Measurements from ENCODE around the gene BMPR2. TPM values are rescaled to one million over a fixed set of nuclear protein-coding genes. Genes with fewer than 3 reads are reported as not detected.

The BMPR2 gene
- total and polyA plus RNA-seq, 2 of the 8 experiments (the other 6 are each of a cell fraction or from before 2014, with no cell fraction given), result 5.5 to 19.8 TPM

DNA sequence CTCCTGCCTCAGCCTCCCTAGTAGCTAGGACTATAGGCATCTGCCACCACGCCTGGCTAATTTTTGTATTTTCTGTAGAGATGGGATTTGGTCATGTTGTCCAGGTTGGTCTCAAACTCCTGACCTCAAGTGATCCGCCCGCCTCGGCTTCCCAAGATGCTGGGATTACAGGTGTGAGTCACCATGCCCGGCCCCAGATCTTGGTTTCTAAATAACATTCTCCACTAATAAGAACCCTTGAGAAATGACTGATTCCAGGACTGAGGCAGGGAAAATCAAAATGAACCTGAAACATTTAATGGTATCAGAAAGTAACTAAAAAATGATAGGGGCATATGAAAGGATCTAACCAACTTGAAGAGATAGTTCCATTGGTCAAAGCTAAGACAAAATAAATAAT lies 34.0 kb downstream of the BMPR2 start:
- no peak for FAIRE-seq
- H3K79me2 ChIP-seq (ENCODE audit: control insufficient read depth in 1 of 2, insufficient read depth in 2 of 2, low read length in 2 of 2), result peaks cover 0 to 62% of the 10 kb centered on the region in 2 experiments; a peak in 3 of 4 replicates
- H3K27me3 ChIP-seq (replicated peaks in 1 of 4; ENCODE audit: control insufficient read depth in 3 of 4, extremely low read depth in 1 of 4, insufficient read depth in 3 of 4, low read length in 3 of 4), result no peaks in the 10 kb centered on the region
- no peak overlapping the region for H3K4me3 ChIP-seq (ENCODE audit: extremely low read depth in 1 of 4, insufficient read depth in 2 of 4, low read depth in 3 of 4, low read length in 4 of 4)
- POLR2A ChIA-PET (ENCODE audit: partially characterized antibody), result interaction anchor here (0.7 kb wide), 1 partner anchor 14 kb away, joined by 3 read pairs; no protein-coding TSS in a partner anchor
- no peak overlapping the region for H4K8ac ChIP-seq (ENCODE audit: extremely low read depth, insufficient read depth, low read length)
- H2BK5ac ChIP-seq (ENCODE audit: low read depth, low read length), result no peak overlapping the region
- 95% methylated on average over 5 of the region's 5 CpGs; no CpG with 5 or more reads in 1 of the 2 experiments for WGBS, 2 experiments (ENCODE audit: extremely low coverage in 1 of 2, insufficient coverage in 1 of 2, insufficient read length in 1 of 2, insufficient replicate concordance in 2 of 2, low coverage in 1 of 2, low lambda C conversion rate in 2 of 2, missing lambda C conversion rate in 1 of 2)
- H3K18ac ChIP-seq (ENCODE audit: extremely low read depth, low read length), result no peak overlapping the region
- no peak overlapping the region for H2BK12ac ChIP-seq (ENCODE audit: low read depth, low read length)
- H3K36me3 ChIP-seq (ENCODE audit: control insufficient read depth in 2 of 4, insufficient read depth in 4 of 4, low read length in 3 of 4), result no peaks in the 10 kb centered on the region; a peak in 2 of 8 replicates
- H3K4me2 ChIP-seq (ENCODE audit: insufficient read depth in 1 of 2, low read depth in 2 of 2, low read length in 2 of 2), result no peak overlapping the region
- no peaks in the 10 kb centered on the region for H3K79me1 ChIP-seq (ENCODE audit: low read depth, low read length)
- peaks cover 0 to 2% of the 10 kb centered on the region in 2 experiments for H4K20me1 ChIP-seq (replicated peaks in 1 of 2; ENCODE audit: control insufficient read depth in 1 of 2, insufficient read depth in 2 of 2, low read length in 2 of 2)
- H2BK15ac ChIP-seq (ENCODE audit: low read length), result no peak overlapping the region
- no peak overlapping the region for H2AK5ac ChIP-seq (ENCODE audit: low read depth, low read length)
- H4K5ac ChIP-seq (ENCODE audit: insufficient read length, low read depth, low read length), result no peak overlapping the region
- no peak overlapping the region for H3K9ac ChIP-seq (replicated peaks in 1 of 4; ENCODE audit: extremely low read depth in 1 of 4, low read depth in 3 of 4, low read length in 3 of 4)
- H3K56ac ChIP-seq (replicated peaks; ENCODE audit: insufficient read length, low read depth, low read length), result no peak overlapping the region
- H3K4me1 ChIP-seq (replicated peaks in 1 of 4; ENCODE audit: control insufficient read depth in 3 of 4, insufficient read depth in 4 of 4, low read length in 3 of 4), result no peaks in the 10 kb centered on the region
- H2AFZ ChIP-seq (ENCODE audit: low read length), result no peak overlapping the region
- no peak overlapping the region for H3K4ac ChIP-seq (replicated peaks; ENCODE audit: insufficient read length, low read depth, low read length)
- H2BK20ac ChIP-seq (ENCODE audit: low read length), result no peak overlapping the region
- no peak overlapping the region for H3K23ac ChIP-seq (ENCODE audit: insufficient read length)
- no peak overlapping the region for H4K91ac ChIP-seq (replicated peaks; ENCODE audit: insufficient read length, low read length)
- no peak for DNase-seq (ENCODE audit: low read depth in 1 of 2, low spot score in 2 of 2)
- no peak overlapping the region for H3K27ac ChIP-seq (ENCODE audit: low read depth, low read length)
- no peaks in the 10 kb centered on the region for H3K9me3 ChIP-seq (ENCODE audit: insufficient read depth in 2 of 2, low read depth in 1 of 2, low read length in 1 of 2)
- H3K23me2 ChIP-seq (ENCODE audit: low read depth, low read length), result no peaks in the 10 kb centered on the region
- TF ChIP-seq EP300 (IDR thresholded peaks at IDR 0.05; ENCODE audit: borderline replicate concordance in 1 of 2, low read depth in 2 of 2, low read length in 2 of 2), result no peak
- no peak for TF ChIP-seq POLR2A (IDR thresholded peaks at IDR 0.05; ENCODE audit: control extremely low read depth in 1 of 2, low read depth in 2 of 2, low read length in 2 of 2)
- no peak for TF ChIP-seq RXRA (IDR thresholded peaks at IDR 0.05; ENCODE audit: insufficient read depth, low read depth, low read length)
- TF ChIP-seq CBX8 (IDR thresholded peaks at IDR 0.05; ENCODE audit: borderline replicate concordance, low read depth, low read length), result no peak
- TF ChIP-seq, protein P1, sequence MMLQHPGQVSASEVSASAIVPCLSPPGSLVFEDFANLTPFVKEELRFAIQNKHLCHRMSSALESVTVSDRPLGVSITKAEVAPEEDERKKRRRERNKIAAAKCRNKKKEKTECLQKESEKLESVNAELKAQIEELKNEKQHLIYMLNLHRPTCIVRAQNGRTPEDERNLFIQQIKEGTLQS (IDR thresholded peaks at IDR 0.05; ENCODE audit: insufficient read depth, low read depth, low read length), result no peak
- no peak for TF ChIP-seq TAF1 (IDR thresholded peaks at IDR 0.05; ENCODE audit: low read depth, low read length)
- TF ChIP-seq RNF2 (IDR thresholded peaks at IDR 0.05; ENCODE audit: borderline replicate concordance, low read depth, low read length, missing control alignments, poor library complexity, severe bottlenecking), result no peak
- TF ChIP-seq POLR2AphosphoS5 (IDR thresholded peaks at IDR 0.05; ENCODE audit: low read depth, low read length), result no peak
- no peak for TF ChIP-seq KDM5A (IDR thresholded peaks at IDR 0.05; ENCODE audit: low read length)
- TF ChIP-seq JUND (IDR thresholded peaks at IDR 0.05; ENCODE audit: low read length), result no peak
- no peak overlapping the region for H3K14ac ChIP-seq (ENCODE audit: insufficient read length)
- H2BK120ac ChIP-seq (replicated peaks; ENCODE audit: low read depth, low read length), result no peak overlapping the region
- CTCF ChIA-PET (ENCODE audit: partially characterized antibody), result no interaction called here
